HEK293 (cell line): ENCODE measurements around the gene TRIM62.

Experiments
- CTCF ChIP-seq: fragments of 450-650 bp; formaldehyde crosslinking; IDR thresholded peaks from 2 replicates; pipeline ENCODE4 v1.5.1; 2016; ENCODE audit warnings: missing biosample characterization, missing genetic modification characterization
- FEZF1 ChIP-seq: fragments of 450-650 bp; formaldehyde crosslinking; IDR thresholded peaks from 2 replicates; pipeline ENCODE4 v1.5.1; 2016; ENCODE audit warnings: missing biosample characterization, missing genetic modification characterization
- MYNN ChIP-seq: fragments of 450-650 bp; formaldehyde crosslinking; IDR thresholded peaks from 2 replicates; pipeline ENCODE4 v1.5.1; 2016; ENCODE audit warnings: missing biosample characterization, missing genetic modification characterization, borderline replicate concordance
- SETDB1 ChIP-seq: IDR thresholded peaks from one replicate; pipeline ENCODE4 v1.6.1; 2017; ENCODE audit warnings: mild to moderate bottlenecking, low read length, moderate library complexity, mixed read lengths; ENCODE audit not compliant: insufficient read length
- ZNF112 ChIP-seq: fragments of 450-650 bp; formaldehyde crosslinking; IDR thresholded peaks from 2 replicates; pipeline ENCODE4 v1.5.0; 2017; ENCODE audit warnings: missing biosample characterization, missing genetic modification characterization
- ZNF280C ChIP-seq: fragments of 450-650 bp; formaldehyde crosslinking; IDR thresholded peaks from 2 replicates; pipeline ENCODE4 v1.5.1; 2016; ENCODE audit warnings: missing biosample characterization, missing genetic modification characterization
- ZNF280D ChIP-seq: fragments of 450-650 bp; formaldehyde crosslinking; IDR thresholded peaks from 2 replicates; pipeline ENCODE4 v1.5.1; 2016; ENCODE audit warnings: missing biosample characterization, missing genetic modification characterization
- ZNF398 ChIP-seq: fragments of 450-650 bp; formaldehyde crosslinking; IDR thresholded peaks from 2 replicates; pipeline ENCODE4 v1.5.1; 2017; ENCODE audit warnings: missing biosample characterization, missing genetic modification characterization
- ZNF514 ChIP-seq: fragments of 450-650 bp; formaldehyde crosslinking; IDR thresholded peaks from 2 replicates; pipeline ENCODE4 v1.5.1; 2016; ENCODE audit warnings: missing biosample characterization, missing genetic modification characterization
- ZNF639 ChIP-seq: fragments of 450-650 bp; formaldehyde crosslinking; IDR thresholded peaks from 2 replicates; pipeline ENCODE4 v1.5.1; 2016; ENCODE audit warnings: missing biosample characterization, missing genetic modification characterization
- ZNF670 ChIP-seq: fragments of 450-650 bp; formaldehyde crosslinking; IDR thresholded peaks from 2 replicates; pipeline ENCODE4 v1.5.1; 2016; ENCODE audit warnings: missing biosample characterization, missing genetic modification characterization, low read depth

GRCh38 chr1:33152685-33153432 lies 29.0 kb downstream of the TRIM62 start:
- no peak for TF ChIP-seq ZNF280D (tag by site-specific recombination)
- no peak for TF ChIP-seq ZNF670 (tag by site-specific recombination)
- no peak for TF ChIP-seq CTCF
- TF ChIP-seq SETDB1, result no peak
- no peak for TF ChIP-seq ZNF398 (tag by site-specific recombination)
- TF ChIP-seq ZNF112, result no peak
- no peak for TF ChIP-seq MYNN (tag by site-specific recombination)
- TF ChIP-seq FEZF1, result no peak
- no peak for TF ChIP-seq ZNF280C (tag by site-specific recombination)
- no peak for TF ChIP-seq ZNF514 (tag by site-specific recombination)
- no peak for TF ChIP-seq ZNF639 (tag by site-specific recombination)
